ENCODE results near the gene DGKI.

DGKI gene

DNA sequence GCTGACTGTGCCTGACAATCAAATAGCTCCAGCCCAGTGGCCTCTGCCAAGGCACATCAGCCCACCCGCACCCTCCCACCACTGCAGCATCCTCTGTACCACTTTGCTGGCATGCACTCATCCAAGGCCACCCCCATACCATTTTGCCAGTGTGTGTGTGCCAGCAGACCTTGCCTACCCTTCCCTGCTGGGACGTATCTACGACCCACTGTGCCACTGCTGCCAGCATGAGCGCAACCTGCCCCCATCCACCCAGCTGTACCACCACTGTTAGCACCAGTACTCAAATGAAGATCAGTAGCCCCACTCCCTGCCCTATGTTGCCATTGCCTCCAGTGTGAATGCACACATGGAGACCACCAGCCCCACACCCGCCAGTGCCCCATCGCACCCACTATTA is 353.9 kb downstream of the DGKI start:
- no peak for DNase-seq (ENCODE audit: low read depth in 2 of 2)
- TF ChIP-seq, protein P1, sequence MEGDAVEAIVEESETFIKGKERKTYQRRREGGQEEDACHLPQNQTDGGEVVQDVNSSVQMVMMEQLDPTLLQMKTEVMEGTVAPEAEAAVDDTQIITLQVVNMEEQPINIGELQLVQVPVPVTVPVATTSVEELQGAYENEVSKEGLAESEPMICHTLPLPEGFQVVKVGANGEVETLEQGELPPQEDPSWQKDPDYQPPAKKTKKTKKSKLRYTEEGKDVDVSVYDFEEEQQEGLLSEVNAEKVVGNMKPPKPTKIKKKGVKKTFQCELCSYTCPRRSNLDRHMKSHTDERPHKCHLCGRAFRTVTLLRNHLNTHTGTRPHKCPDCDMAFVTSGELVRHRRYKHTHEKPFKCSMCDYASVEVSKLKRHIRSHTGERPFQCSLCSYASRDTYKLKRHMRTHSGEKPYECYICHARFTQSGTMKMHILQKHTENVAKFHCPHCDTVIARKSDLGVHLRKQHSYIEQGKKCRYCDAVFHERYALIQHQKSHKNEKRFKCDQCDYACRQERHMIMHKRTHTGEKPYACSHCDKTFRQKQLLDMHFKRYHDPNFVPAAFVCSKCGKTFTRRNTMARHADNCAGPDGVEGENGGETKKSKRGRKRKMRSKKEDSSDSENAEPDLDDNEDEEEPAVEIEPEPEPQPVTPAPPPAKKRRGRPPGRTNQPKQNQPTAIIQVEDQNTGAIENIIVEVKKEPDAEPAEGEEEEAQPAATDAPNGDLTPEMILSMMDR (IDR thresholded peaks at IDR 0.05; ENCODE audit: low read depth, low read length): no peak
- H3K4me3 ChIP-seq (replicated peaks in 1 of 2; ENCODE audit: low read depth in 2 of 2, low read length in 2 of 2): no peak overlapping the region

DNA sequence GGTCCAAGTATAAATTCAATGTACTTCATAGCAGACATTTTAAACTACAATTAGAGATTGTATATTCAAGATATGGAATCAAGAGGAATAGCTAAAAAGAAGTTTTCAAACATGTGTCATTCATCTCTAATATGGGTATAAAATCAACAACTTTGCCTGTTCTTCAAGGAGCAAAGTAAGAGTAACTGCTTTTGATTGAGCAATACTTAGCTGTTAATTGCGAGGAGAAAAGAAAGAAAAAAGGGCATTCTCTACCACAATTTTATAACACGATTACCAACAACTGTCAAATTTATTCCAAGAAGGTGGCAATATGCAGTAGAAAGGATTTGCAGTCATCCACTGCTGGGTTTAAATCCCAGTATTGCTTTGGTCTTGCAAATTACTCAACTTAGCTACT is 356.9 kb downstream of the DGKI start:
- no peak for DNase-seq (ENCODE audit: low read depth in 2 of 2)
- TF ChIP-seq, protein P1 (IDR thresholded peaks at IDR 0.05; ENCODE audit: low read depth, low read length): no peak
- no peak overlapping the region for H3K4me3 ChIP-seq (replicated peaks in 1 of 2; ENCODE audit: low read depth in 2 of 2, low read length in 2 of 2)

DNA sequence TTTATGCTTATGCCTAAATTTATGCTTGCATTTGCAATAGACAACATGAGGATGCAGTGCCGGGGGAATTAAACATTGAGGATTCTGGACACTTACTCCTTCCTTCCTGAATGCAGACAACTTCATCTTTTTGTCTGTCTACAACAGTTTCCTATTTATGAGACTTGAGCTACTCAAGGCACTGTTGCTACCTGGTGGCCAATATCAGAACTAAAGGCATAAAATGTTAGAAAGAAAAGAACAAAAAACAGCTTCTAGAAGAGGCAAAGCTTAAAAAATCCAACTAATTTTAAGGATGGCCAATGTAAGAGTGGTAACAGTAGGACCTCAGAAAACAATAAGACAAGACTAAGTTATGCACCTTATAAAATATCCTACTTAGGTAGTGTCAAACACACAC is 358.7 kb downstream of the DGKI start:
- TF ChIP-seq, protein P1 (IDR thresholded peaks at IDR 0.05; ENCODE audit: low read depth, low read length): peak; percentile 11

DNA sequence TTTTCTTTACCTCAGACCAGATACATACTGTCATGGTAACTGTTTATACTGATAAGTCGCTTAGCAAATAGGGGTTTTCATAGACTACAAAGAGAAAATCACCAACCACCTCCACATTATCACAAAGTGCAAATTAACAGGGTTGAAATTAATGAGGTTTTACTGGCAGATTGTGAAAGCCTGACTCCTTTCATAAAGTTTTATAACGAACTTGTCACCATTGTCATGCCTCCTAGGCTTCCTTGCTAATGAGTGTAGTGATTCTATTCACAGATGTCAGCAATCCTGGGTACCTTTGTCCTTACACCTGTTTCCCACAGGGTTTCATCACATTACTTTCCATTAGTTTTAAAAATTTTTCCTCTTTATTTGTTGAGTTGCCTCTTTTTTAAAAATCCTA is 361.0 kb downstream of the DGKI start:
- no peak overlapping the region for H3K4me3 ChIP-seq (replicated peaks in 1 of 2; ENCODE audit: low read depth in 2 of 2, low read length in 2 of 2)
- no peak for DNase-seq (ENCODE audit: low read depth in 2 of 2)
- TF ChIP-seq, protein P1 (IDR thresholded peaks at IDR 0.05; ENCODE audit: low read depth, low read length): no peak

More for the DNA sequence above, 358.7 kb downstream of the DGKI start:
- DNase-seq (ENCODE audit: low read depth in 2 of 2): peak in 1 of 2 donors; percentile 23
- H3K4me3 ChIP-seq (replicated peaks in 1 of 2; ENCODE audit: low read depth in 2 of 2, low read length in 2 of 2): no peak overlapping the region

DNA sequence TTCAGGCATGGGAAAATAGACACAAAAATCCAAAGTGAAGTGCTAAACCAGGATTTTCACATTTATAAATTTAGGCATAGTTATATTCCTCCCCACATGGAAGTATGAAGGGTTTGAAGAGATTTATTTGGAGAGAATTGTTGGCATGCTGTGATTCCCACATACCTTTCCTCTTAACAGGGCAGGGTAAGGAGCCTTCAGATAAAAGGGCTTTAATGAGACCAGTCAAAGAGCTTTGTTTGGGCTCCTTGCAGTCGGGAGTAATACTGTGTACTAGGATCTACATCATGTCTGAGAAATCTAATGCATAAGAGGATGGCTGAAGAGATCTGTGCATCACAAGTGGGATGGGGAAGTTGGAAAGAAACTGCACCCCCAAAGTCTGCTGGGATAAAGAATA is 362.4 kb downstream of the DGKI start:
- no peak for DNase-seq (ENCODE audit: low read depth in 2 of 2)
- TF ChIP-seq, protein P1 (IDR thresholded peaks at IDR 0.05; ENCODE audit: low read depth, low read length): no peak
- H3K4me3 ChIP-seq (replicated peaks in 1 of 2; ENCODE audit: low read depth in 2 of 2, low read length in 2 of 2): no peak overlapping the region

DNA sequence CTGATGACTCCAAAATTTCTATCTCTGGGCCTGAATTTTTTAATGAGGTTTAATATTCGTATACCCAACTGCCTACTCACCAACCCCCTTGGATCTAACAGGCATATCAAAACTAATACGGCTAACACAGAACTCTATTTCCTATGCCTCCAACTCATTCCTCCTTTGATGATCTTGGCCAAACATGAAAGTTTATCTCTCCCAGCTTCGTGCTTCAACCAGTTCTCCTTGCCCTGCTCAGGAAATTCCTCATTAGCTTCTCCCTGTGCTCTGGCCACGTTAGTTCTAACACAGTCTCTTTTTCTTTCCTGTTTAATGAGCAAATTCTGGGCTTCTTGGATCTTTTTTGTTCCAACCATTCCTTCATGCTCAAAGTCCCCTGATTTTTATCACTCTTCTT is 364.3 kb downstream of the DGKI start:
- no peak overlapping the region for H3K4me3 ChIP-seq (replicated peaks in 1 of 2; ENCODE audit: low read depth in 2 of 2, low read length in 2 of 2)
- TF ChIP-seq, protein P1 (IDR thresholded peaks at IDR 0.05; ENCODE audit: low read depth, low read length): no peak
- no peak for DNase-seq (ENCODE audit: low read depth in 2 of 2)

DNA sequence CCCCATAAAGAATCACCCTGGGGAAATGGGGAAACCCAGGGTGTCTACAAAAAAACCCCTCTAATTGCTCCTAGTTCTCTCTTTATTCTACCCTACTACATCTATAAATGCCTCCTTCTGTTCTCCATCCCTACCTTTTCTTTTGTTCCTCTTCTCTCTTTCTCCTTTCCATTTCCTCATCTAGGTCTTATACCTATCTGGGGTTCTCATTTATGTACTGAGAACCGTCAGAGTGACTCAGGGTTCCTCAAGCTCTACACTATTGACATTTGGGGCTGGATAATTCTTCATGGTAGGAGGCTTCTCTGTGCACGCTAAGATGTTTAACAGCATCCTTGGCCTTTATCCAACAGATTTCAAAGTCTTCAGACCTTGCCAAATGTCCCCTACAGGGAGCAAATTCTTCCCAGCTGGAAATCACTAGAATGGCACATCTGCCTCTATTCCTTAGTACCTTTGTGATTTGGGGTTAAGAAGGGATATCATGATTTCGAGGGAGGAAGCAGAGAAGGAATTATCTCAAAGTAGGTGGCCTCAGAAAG is 365.9 kb downstream of the DGKI start:
- DNase-seq (ENCODE audit: low read depth in 2 of 2): peak in 1 of 2 donors; percentile 23
- TF ChIP-seq, protein P1 (IDR thresholded peaks at IDR 0.05; ENCODE audit: low read depth, low read length): no peak
- no peak overlapping the region for H3K4me3 ChIP-seq (replicated peaks in 1 of 2; ENCODE audit: low read depth in 2 of 2, low read length in 2 of 2)

Measured in cardiac fibroblast (primary cell).